ENCODE results near the gene CFAP119.

CFAP119 gene

GRCh38 chr16:30750876-30751465 is 10.9 kb downstream of the CFAP119 start:
- H3K4me3 ChIP-seq (ENCODE audit: low read depth, low read length) = no peak overlapping the region
- no peak for DNase-seq (ENCODE audit: low read depth)
- TF ChIP-seq CTCF (IDR thresholded peaks at IDR 0.05; ENCODE audit: control insufficient read depth, extremely low read depth, insufficient read depth) = no peak

- no peak for TF ChIP-seq CTCF (IDR thresholded peaks at IDR 0.05; ENCODE audit: control insufficient read depth, extremely low read depth, insufficient read depth)
- H3K4me3 ChIP-seq (ENCODE audit: low read depth, low read length) = no peak overlapping the region
These were observed 11.7 kb downstream of the CFAP119 start for GRCh38 chr16:30750201-30750600.

GRCh38 chr16:30748634-30749445 is 13.0 kb downstream of the CFAP119 start:
- no peak for DNase-seq (ENCODE audit: low read depth)
- peak overlapping the region; percentile 71 for H3K4me3 ChIP-seq (ENCODE audit: low read depth, low read length)
- no peak for TF ChIP-seq CTCF (IDR thresholded peaks at IDR 0.05; ENCODE audit: control insufficient read depth, extremely low read depth, insufficient read depth)

More at GRCh38 chr16:30750201-30750600, 11.7 kb downstream of the CFAP119 start:
- DNase-seq (ENCODE audit: low read depth) = no peak

- peak within 1 kb of the TSS; percentile 71 for H3K4me3 ChIP-seq (ENCODE audit: low read depth, low read length)
- DNase-seq (ENCODE audit: low read depth) = peak; percentile 98
- TF ChIP-seq CTCF (IDR thresholded peaks at IDR 0.05; ENCODE audit: control insufficient read depth, extremely low read depth, insufficient read depth) = no peak
These were observed 13.8 kb downstream of the CFAP119 start, which contains the start of gene PHKG2 for GRCh38 chr16:30747799-30748633. Gene PHKG2 (plus strand): TSS chr16:30748425. CDS start chr16:30748821, 396 bp downstream.

- no peak for DNase-seq (ENCODE audit: low read depth)
- TF ChIP-seq CTCF (IDR thresholded peaks at IDR 0.05; ENCODE audit: control insufficient read depth, extremely low read depth, insufficient read depth) = no peak
- H3K4me3 ChIP-seq (ENCODE audit: low read depth, low read length) = no peak overlapping the region; the same call in 1 of the 2 replicates
These were observed 14.5 kb downstream of the CFAP119 start for GRCh38 chr16:30747331-30747730.

GRCh38 chr16:30746638-30747175 is 15.2 kb downstream of the CFAP119 start:
- H3K4me3 ChIP-seq (ENCODE audit: low read depth, low read length) = no peak overlapping the region
- no peak for DNase-seq (ENCODE audit: low read depth)
- no peak for TF ChIP-seq CTCF (IDR thresholded peaks at IDR 0.05; ENCODE audit: control insufficient read depth, extremely low read depth, insufficient read depth)
